Activated CD8-positive, alpha-beta T cell treated with anti-CD3 and anti-CD28 coated beads for 36 hours (primary cell): ENCODE data around the gene RYR2. TPM values are rescaled to one million over a fixed set of nuclear protein-coding genes. Genes with fewer than 3 reads are reported as not detected.

ENCODE experiments used
- ATAC-seq: fragments of 200-7000 bp; cut with Tn5 transposase; one replicate; pipeline ENCODE4 v1.10.0; 2021; ENCODE audit warnings: mild to moderate bottlenecking, moderate library complexity
- CTCF ChIA-PET: fragments of 350-600 bp; sonication (Branson Sonifier 250); formaldehyde crosslinking; loops from one replicate; lab custom pipeline; 2021; ENCODE audit warnings: antibody characterized with exemption; lab: Charles Lee
- POLR2A ChIA-PET: fragments of 350-600 bp; sonication (Branson Sonifier 250); formaldehyde crosslinking; loops from one replicate; lab custom pipeline; 2021; ENCODE audit warnings: antibody characterized with exemption; lab: Charles Lee
- DNase-seq: peaks from one replicate; pipeline ENCODE4 v3.0.0-alpha.2; 2020
- H3K27ac Mint-ChIP-seq: one replicate; pipeline ENCODE4 v1.8.0; 2021; ENCODE audit warnings: mild to moderate bottlenecking, mixed read lengths
- H3K27me3 Mint-ChIP-seq: one replicate; pipeline ENCODE4 v1.8.0; 2021; ENCODE audit warnings: mixed read lengths
- H3K36me3 Mint-ChIP-seq: one replicate; pipeline ENCODE4 v1.8.0; 2021; ENCODE audit warnings: low read depth, mixed read lengths
- H3K4me1 Mint-ChIP-seq: one replicate; pipeline ENCODE4 v1.8.0; 2021; ENCODE audit warnings: low read depth, mixed read lengths
- H3K4me3 Mint-ChIP-seq: one replicate; pipeline ENCODE4 v1.8.0; 2021; ENCODE audit warnings: mild to moderate bottlenecking, moderate library complexity, mixed read lengths
- H3K9me3 Mint-ChIP-seq: one replicate; pipeline ENCODE4 v1.8.0; 2021; ENCODE audit warnings: mixed read lengths
- intact Hi-C: fragments of 100-400 bp; cut with micrococcal nuclease; formaldehyde crosslinking; loops from one replicate; pipeline ENCODE4 v1.10.0; 2022
- total RNA-seq, 2 experiments: library from RNA; stranded (reverse); gene quantifications; one replicate each; pipeline ENCODE4 v1.2.3, GENCODE V29; 2021
- TF ChIP-seq, protein P1 (sequence below): fragments of 200-600 bp; IDR thresholded peaks from one replicate; pipeline ENCODE4 v1.8.0; 2022; ENCODE audit warnings: antibody characterized with exemption, mild to moderate bottlenecking

RYR2 gene
- total RNA-seq, 2 experiments from 2014 or later: 0.02 TPM

DNA sequence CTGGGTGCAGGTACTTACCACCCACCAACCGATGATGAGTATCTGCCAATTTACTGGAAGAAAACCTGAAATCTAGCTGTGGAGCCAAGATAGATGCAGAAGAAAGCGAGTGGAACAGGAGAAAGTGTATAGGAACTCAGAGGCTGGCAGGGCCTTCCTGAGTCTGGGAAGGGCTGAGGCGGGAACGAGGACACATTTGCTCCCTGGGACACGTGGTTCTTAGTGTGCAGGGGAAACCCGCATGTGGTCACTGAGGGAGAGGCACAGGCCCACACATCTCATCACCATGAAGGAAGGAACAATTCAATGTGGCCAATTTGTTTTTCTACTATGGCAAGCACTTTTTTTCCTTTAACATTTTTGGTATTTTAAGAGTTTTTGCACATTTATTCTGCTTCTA, 8.2 kb downstream of the RYR2 start:
- no peak for DNase-seq
- no peak for ATAC-seq
- ChIA-PET POLR2A (no interaction called here), CTCF (no interaction called here)
- TF ChIP-seq, protein P1, sequence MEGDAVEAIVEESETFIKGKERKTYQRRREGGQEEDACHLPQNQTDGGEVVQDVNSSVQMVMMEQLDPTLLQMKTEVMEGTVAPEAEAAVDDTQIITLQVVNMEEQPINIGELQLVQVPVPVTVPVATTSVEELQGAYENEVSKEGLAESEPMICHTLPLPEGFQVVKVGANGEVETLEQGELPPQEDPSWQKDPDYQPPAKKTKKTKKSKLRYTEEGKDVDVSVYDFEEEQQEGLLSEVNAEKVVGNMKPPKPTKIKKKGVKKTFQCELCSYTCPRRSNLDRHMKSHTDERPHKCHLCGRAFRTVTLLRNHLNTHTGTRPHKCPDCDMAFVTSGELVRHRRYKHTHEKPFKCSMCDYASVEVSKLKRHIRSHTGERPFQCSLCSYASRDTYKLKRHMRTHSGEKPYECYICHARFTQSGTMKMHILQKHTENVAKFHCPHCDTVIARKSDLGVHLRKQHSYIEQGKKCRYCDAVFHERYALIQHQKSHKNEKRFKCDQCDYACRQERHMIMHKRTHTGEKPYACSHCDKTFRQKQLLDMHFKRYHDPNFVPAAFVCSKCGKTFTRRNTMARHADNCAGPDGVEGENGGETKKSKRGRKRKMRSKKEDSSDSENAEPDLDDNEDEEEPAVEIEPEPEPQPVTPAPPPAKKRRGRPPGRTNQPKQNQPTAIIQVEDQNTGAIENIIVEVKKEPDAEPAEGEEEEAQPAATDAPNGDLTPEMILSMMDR: no peak
- Mint-ChIP-seq H3K27ac (no peak overlapping the region), H3K4me3 (no peak overlapping the region), H3K27me3 (peaks cover 18% of the 10 kb centered on the region), H3K36me3 (no peaks in the 10 kb centered on the region), H3K4me1 (no peaks in the 10 kb centered on the region), H3K9me3 (no peaks in the 10 kb centered on the region)
- intact Hi-C loops: no loop called here

DNA sequence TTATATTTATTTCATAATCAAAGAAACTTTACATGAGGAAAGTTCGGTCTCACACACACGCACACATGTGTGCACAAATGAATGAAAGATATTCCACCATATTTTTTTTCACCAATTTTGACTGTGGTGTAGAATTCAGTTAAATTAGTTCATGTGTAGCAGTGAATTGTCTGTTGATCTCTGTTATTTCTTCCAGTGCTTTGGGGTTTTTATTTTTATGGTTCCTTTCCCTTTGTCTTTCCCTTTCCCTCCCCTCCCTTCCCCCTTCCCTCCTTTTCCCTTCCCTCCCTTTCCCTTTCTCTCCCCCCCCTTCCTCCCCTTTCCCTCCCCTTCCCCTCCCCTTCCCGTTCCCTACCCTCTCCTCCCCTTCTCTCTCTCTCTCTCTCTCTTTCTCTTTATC, 8.9 kb downstream of the RYR2 start:
- Mint-ChIP-seq H3K36me3 (no peaks in the 10 kb centered on the region), H3K4me1 (no peaks in the 10 kb centered on the region), H3K4me3 (no peak overlapping the region), H3K27me3 (peaks cover 17% of the 10 kb centered on the region), H3K27ac (no peak overlapping the region), H3K9me3 (no peaks in the 10 kb centered on the region)
- ChIA-PET POLR2A (no interaction called here), CTCF (no interaction called here)
- no peak for DNase-seq
- no peak for ATAC-seq
- TF ChIP-seq, protein P1: no peak
- intact Hi-C loops: no loop called here

DNA sequence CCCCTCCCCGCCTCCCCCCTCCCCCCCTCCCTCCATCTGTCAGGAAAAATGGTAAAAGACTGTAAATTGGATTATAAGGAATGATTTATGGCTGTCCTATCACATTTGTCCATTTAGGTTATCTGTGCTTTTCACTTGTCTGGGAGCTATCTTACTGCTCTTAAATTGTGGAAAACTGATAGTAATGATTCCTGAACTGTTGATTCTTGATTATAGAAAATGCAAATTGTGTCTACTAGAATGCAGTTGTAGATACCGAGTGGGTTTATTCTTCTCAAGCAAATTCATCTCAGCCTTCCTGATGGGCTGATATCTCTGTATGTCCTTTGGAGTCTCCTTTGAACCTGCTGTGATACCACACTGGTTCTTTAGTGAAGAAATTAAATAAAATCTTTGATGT, 12.3 kb downstream of the RYR2 start:
- H3K4me3 Mint-ChIP-seq: no peak overlapping the region
- H3K4me1 Mint-ChIP-seq: no peaks in the 10 kb centered on the region
- no peak for ATAC-seq
- H3K36me3 Mint-ChIP-seq: no peaks in the 10 kb centered on the region
- H3K9me3 Mint-ChIP-seq: no peaks in the 10 kb centered on the region
- POLR2A ChIA-PET: no interaction called here
- H3K27ac Mint-ChIP-seq: no peak overlapping the region
- DNase-seq: no peak
- intact Hi-C loops: no loop called here
- TF ChIP-seq, protein P1: no peak
- CTCF ChIA-PET: no interaction called here
- peaks cover 13% of the 10 kb centered on the region for H3K27me3 Mint-ChIP-seq

DNA sequence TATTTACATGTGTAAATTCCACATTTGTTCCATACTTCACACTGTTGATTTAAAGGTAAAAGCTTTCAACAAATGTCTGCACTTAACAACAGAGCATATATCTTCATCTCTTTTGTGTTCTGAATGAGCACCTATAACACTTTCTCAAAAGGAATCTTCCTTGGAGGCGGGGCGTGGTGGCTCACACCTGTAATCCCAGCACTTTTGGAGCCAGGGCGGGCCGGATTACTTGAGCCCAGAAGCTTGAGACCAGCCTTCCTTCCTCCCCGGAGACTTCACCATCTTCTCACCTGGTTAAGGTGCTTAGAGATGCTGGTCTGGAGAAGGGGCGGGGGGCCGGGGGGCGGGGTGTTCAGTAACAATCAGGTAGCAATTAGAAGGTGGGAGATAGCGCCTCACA, 16.5 kb downstream of the RYR2 start:
- no peak overlapping the region for H3K27ac Mint-ChIP-seq
- POLR2A ChIA-PET: no interaction called here
- no peak overlapping the region for H3K4me3 Mint-ChIP-seq
- CTCF ChIA-PET: no interaction called here
- no peaks in the 10 kb centered on the region for H3K36me3 Mint-ChIP-seq
- TF ChIP-seq, protein P1: no peak
- no peaks in the 10 kb centered on the region for H3K9me3 Mint-ChIP-seq
- DNase-seq (no peak), ATAC-seq (no peak)
- peaks cover 9% of the 10 kb centered on the region for H3K27me3 Mint-ChIP-seq
- intact Hi-C loops: no loop called here
- no peaks in the 10 kb centered on the region for H3K4me1 Mint-ChIP-seq

DNA sequence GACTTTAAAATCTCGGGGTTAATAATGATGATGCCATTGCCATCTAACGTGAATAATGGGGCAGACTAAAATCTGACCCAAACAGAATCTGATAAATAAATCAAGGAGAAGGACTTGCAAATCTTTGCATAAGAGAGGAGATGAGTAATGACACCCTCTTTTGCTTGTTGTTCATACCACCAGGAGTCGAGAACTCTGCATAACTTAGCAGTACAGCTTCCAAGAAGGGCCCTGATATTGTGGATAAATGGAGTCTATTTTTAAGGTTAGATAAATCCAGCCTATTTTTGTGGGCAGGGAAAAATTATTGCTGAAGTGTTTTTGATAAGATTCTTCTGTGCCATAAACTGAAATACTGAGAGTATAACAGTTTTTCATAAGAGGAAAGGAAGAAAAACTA, 17.3 kb downstream of the RYR2 start:
- no peak for ATAC-seq

More for the DNA sequence above, 17.3 kb downstream of the RYR2 start:
- DNase-seq: no peak
- Mint-ChIP-seq H3K27ac (no peak overlapping the region), H3K4me1 (no peaks in the 10 kb centered on the region), H3K27me3 (peaks cover 6% of the 10 kb centered on the region), H3K4me3 (no peak overlapping the region), H3K9me3 (no peaks in the 10 kb centered on the region), H3K36me3 (no peaks in the 10 kb centered on the region)
- TF ChIP-seq, protein P1: no peak
- ChIA-PET POLR2A (no interaction called here), CTCF (no interaction called here)
- intact Hi-C loops: no loop called here
